Measurements from ENCODE around the gene CSF3. TPM values are rescaled to one million over a fixed set of nuclear protein-coding genes. Genes with fewer than 3 reads are reported as not detected.

The CSF3 gene
- total and polyA plus RNA-seq, 2 experiments from 2014 or later = 0.13 TPM; not detected in 1

GRCh38 chr17:40018211-40019121 lies 3.2 kb downstream of the CSF3 start:
- peak overlapping the region; percentile 55 for H3K9ac ChIP-seq

DNA sequence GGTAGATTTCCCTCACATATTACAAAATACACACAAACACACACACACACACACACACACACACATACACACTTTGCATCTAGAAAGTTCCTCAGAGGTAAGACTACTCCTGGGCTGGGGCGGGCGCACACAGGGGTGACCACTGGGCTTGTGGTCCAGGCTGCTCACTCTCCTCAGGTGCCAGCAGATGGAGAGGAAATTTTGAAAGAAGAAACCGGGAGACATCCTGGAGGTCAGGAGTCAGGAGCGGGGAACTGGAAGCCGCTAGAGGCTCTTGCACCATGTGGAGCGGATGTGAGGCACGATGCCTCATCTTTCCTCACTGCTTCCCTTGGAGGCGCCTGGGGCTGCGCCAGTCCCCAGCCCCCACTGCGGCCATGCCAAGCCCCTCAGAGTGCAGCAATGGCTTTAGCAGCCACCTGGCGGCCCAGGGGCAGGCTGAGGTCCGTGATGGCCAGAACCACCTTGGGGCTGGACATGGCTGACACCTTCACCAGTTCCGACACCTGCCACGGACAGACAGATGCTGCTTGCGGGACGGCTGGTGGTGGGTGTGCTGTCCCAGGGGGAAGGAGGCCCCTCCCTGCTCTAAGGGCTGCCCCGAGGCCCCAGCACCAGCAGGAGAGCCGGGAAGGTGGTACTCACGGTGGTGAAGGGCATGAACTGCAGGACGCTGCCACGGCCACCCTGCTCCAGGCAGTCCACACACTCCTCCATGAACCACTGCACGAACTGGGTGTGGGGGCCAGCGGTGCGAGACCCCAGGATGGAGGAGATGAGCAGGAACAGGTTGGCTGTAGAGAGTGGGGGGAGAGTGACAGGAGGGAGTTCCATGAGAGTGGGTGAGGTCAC lies 4.1 kb downstream of the CSF3 start:
- H3K36me3 ChIP-seq (ENCODE audit: low read depth) = no peaks in the 10 kb centered on the region
- peak overlapping the region; percentile 37 for H3K4me2 ChIP-seq (ENCODE audit: unreplicated experiment)
- H3K9me3 ChIP-seq (ENCODE audit: low read depth) = no peaks in the 10 kb centered on the region
- no peaks in the 10 kb centered on the region for H4K20me1 ChIP-seq (ENCODE audit: insufficient read depth)
- peak; percentile 87 for DNase-seq
- in situ Hi-C loops (cut with MboI) = no loop called here
- TF ChIP-seq EZH2phosphoT487 (IDR thresholded peaks at IDR 0.05; ENCODE audit: insufficient read depth, low read depth) (no peak), EZH2 (IDR thresholded peaks at IDR 0.05; ENCODE audit: insufficient read depth, poor library complexity, severe bottlenecking) (no peak)
- H3K9ac ChIP-seq = peak overlapping the region; percentile 55
- peak overlapping the region; percentile 24; the same call in 1 of the 2 replicates for H3K4me3 ChIP-seq
- WGBS, 2 experiments (ENCODE audit: low coverage in 1 of 2, low lambda C conversion rate in 2 of 2, missing lambda C conversion rate in 2 of 2) = 66 to 72% methylated on average over 21 to 24 of the region's 24 CpGs
- H3K27me3 ChIP-seq (replicated peaks; ENCODE audit: insufficient read depth) = no peaks in the 10 kb centered on the region
- no peaks in the 10 kb centered on the region for H3K9me2 ChIP-seq (ENCODE audit: insufficient read depth)
- H3K79me2 ChIP-seq (ENCODE audit: insufficient read depth) = no peaks in the 10 kb centered on the region
- peaks cover 26% of the 10 kb centered on the region for H3F3A ChIP-seq (ENCODE audit: insufficient read depth)
- peak overlapping the region; percentile 76 for H3K27ac ChIP-seq
- H2AFZ ChIP-seq = no peak overlapping the region
- H3K4me1 ChIP-seq (ENCODE audit: insufficient read depth) = peaks cover 47% of the 10 kb centered on the region

More at GRCh38 chr17:40018211-40019121, 3.2 kb downstream of the CSF3 start:
- H3F3A ChIP-seq (ENCODE audit: insufficient read depth) = peaks cover 23% of the 10 kb centered on the region
- 21 to 23% methylated on average over 14 to 15 of the region's 15 CpGs for WGBS, 2 experiments (ENCODE audit: low coverage in 1 of 2, low lambda C conversion rate in 2 of 2, missing lambda C conversion rate in 2 of 2)
- H3K27ac ChIP-seq = peak overlapping the region; percentile 76
- peaks cover 44% of the 10 kb centered on the region for H3K4me1 ChIP-seq (ENCODE audit: insufficient read depth)
- in situ Hi-C loops (cut with MboI) = no loop called here
- H3K36me3 ChIP-seq (ENCODE audit: low read depth) = no peaks in the 10 kb centered on the region
- H3K79me2 ChIP-seq (ENCODE audit: insufficient read depth) = no peaks in the 10 kb centered on the region
- H2AFZ ChIP-seq = no peak overlapping the region
- H3K4me2 ChIP-seq (ENCODE audit: unreplicated experiment) = peak overlapping the region; percentile 37
- no peak for TF ChIP-seq EZH2 (IDR thresholded peaks at IDR 0.05; ENCODE audit: insufficient read depth, poor library complexity, severe bottlenecking)
- TF ChIP-seq EZH2phosphoT487 (IDR thresholded peaks at IDR 0.05; ENCODE audit: insufficient read depth, low read depth) = no peak
- H4K20me1 ChIP-seq (ENCODE audit: insufficient read depth) = no peaks in the 10 kb centered on the region
- DNase-seq = peak; percentile 51
- H3K27me3 ChIP-seq (replicated peaks; ENCODE audit: insufficient read depth) = no peaks in the 10 kb centered on the region
- no peaks in the 10 kb centered on the region for H3K9me2 ChIP-seq (ENCODE audit: insufficient read depth)
- peak overlapping the region; percentile 24; the same call in 1 of the 2 replicates for H3K4me3 ChIP-seq
- no peaks in the 10 kb centered on the region for H3K9me3 ChIP-seq (ENCODE audit: low read depth)

DNA sequence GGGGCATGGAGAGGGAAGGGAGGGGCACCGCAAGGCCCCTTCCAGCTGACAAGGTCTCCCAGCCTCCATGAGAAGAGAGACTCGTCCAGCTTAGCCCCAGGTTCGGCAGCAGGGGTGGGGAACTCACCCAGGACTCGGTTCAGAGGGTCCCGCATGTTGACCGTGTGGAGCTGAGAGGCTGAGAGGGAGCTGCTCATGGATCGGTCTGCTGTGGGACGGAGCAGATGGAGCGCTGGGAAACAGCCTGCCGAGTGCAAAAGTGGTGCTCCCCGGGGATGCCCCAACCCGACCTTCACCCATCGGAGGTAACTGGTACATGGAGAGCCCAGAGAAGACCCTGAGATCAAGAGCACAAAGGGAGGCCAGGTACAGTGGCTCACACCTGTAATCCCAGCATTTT lies 4.9 kb downstream of the CSF3 start:
- 93 to 94% methylated on average over 11 to 13 of the region's 13 CpGs for WGBS, 2 experiments (ENCODE audit: low coverage in 1 of 2, low lambda C conversion rate in 2 of 2, missing lambda C conversion rate in 2 of 2)
- DNase-seq = no peak
- no peaks in the 10 kb centered on the region for H3K36me3 ChIP-seq (ENCODE audit: low read depth)

GRCh38 chr17:40021451-40021971 lies 6.3 kb downstream of the CSF3 start:
- WGBS, 2 experiments (ENCODE audit: low coverage in 1 of 2, low lambda C conversion rate in 2 of 2, missing lambda C conversion rate in 2 of 2) = 60 to 61% methylated on average over 9 of the region's 9 CpGs
- Histone ChIP-seq H3K79me2 (ENCODE audit: insufficient read depth) (no peaks in the 10 kb centered on the region), H3K4me2 (ENCODE audit: unreplicated experiment) (peak overlapping the region; percentile 47), H3K27me3 (replicated peaks; ENCODE audit: insufficient read depth) (no peaks in the 10 kb centered on the region), H3K36me3 (ENCODE audit: low read depth) (no peaks in the 10 kb centered on the region), H3K4me1 (ENCODE audit: insufficient read depth) (peaks cover 51% of the 10 kb centered on the region), H3K27ac (peak overlapping the region; percentile 77), H3F3A (ENCODE audit: insufficient read depth) (peaks cover 26% of the 10 kb centered on the region), H4K20me1 (ENCODE audit: insufficient read depth) (no peaks in the 10 kb centered on the region), H3K9ac (peak overlapping the region; percentile 53), H2AFZ (peak overlapping the region; percentile 25; the same call in 1 of the 2 replicates), H3K9me2 (ENCODE audit: insufficient read depth) (no peaks in the 10 kb centered on the region), H3K9me3 (ENCODE audit: low read depth) (no peaks in the 10 kb centered on the region), H3K4me3 (peak overlapping the region; percentile 22; the same call in 1 of the 2 replicates)
- in situ Hi-C loops (cut with MboI) = no loop called here
- TF ChIP-seq EZH2 (IDR thresholded peaks at IDR 0.05; ENCODE audit: insufficient read depth, poor library complexity, severe bottlenecking) (no peak), EZH2phosphoT487 (IDR thresholded peaks at IDR 0.05; ENCODE audit: insufficient read depth, low read depth) (no peak)
- DNase-seq = peak; percentile 92

More for the DNA sequence above, 4.9 kb downstream of the CSF3 start:
- Histone ChIP-seq H2AFZ (no peak overlapping the region), H3K4me2 (ENCODE audit: unreplicated experiment) (peak overlapping the region; percentile 11), H3K27me3 (replicated peaks; ENCODE audit: insufficient read depth) (no peaks in the 10 kb centered on the region), H3K79me2 (ENCODE audit: insufficient read depth) (no peaks in the 10 kb centered on the region), H3K27ac (no peak overlapping the region), H3F3A (ENCODE audit: insufficient read depth) (peaks cover 26% of the 10 kb centered on the region), H3K9me3 (ENCODE audit: low read depth) (no peaks in the 10 kb centered on the region), H3K4me1 (ENCODE audit: insufficient read depth) (peaks cover 48% of the 10 kb centered on the region), H3K9me2 (ENCODE audit: insufficient read depth) (no peaks in the 10 kb centered on the region), H3K4me3 (no peak overlapping the region), H4K20me1 (ENCODE audit: insufficient read depth) (no peaks in the 10 kb centered on the region), H3K9ac (no peak overlapping the region)
- in situ Hi-C loops (cut with MboI) = no loop called here
- TF ChIP-seq EZH2 (IDR thresholded peaks at IDR 0.05; ENCODE audit: insufficient read depth, poor library complexity, severe bottlenecking) = no peak
- no peak for TF ChIP-seq EZH2phosphoT487 (IDR thresholded peaks at IDR 0.05; ENCODE audit: insufficient read depth, low read depth)
